DND-41 (cell line): ENCODE data around the gene PTPRN2.

Experiments
- ATAC-seq: fragments of 200-7000 bp; cut with Tn5 transposase; 3 replicates; pipeline ENCODE4 v1.9.1; 2021; ENCODE audit warnings: low read depth; ENCODE audit not compliant: insufficient read depth
- DNase-seq: peaks from one replicate; pipeline ENCODE4 v3.0.0-alpha.2; 2020
- H2AFZ ChIP-seq: 2 replicates; pipeline ENCODE4 v1.6.0; 2012; ENCODE audit warnings: low read depth, low read length
- H3K27ac ChIP-seq: 2 replicates; pipeline ENCODE4 v1.5.1; 2012; ENCODE audit warnings: low read length, inconsistent platforms
- H3K27me3 ChIP-seq: fragments of 200-600 bp; sonication (generic); 2 replicates; pipeline ENCODE4 v1.6.0; 2012; ENCODE audit warnings: low read length, mild to moderate bottlenecking, inconsistent platforms; ENCODE audit not compliant: insufficient read depth, poor library complexity
- H3K36me3 ChIP-seq: 2 replicates; pipeline ENCODE4 v1.5.1; 2012; ENCODE audit warnings: low read length, inconsistent platforms; ENCODE audit not compliant: insufficient read depth
- H3K4me1 ChIP-seq: 2 replicates; pipeline ENCODE4 v1.5.1; 2012; ENCODE audit warnings: mild to moderate bottlenecking, low read length; ENCODE audit not compliant: insufficient read depth
- H3K4me2 ChIP-seq: 2 replicates; pipeline ENCODE4 v1.6.0; 2012; ENCODE audit warnings: mild to moderate bottlenecking, moderate library complexity, low read length, inconsistent platforms; ENCODE audit not compliant: insufficient read depth
- H3K4me3 ChIP-seq, 2 experiments: fragments of 200-600 bp in 1 of 2; shearing (Covaris generic) in 1 of 2; 2 replicates each; pipeline ENCODE4 v1.5.1; 2012 to 2016; ENCODE audit warnings: inconsistent platforms in 2 of 2, low read length in 2 of 2, mild to moderate bottlenecking in 2 of 2, low read depth in 1 of 2, moderate library complexity in 1 of 2
- H3K79me2 ChIP-seq: 2 replicates; pipeline ENCODE4 v1.6.0; 2012; ENCODE audit warnings: low read length, inconsistent platforms; ENCODE audit not compliant: insufficient read depth
- H3K9ac ChIP-seq: 2 replicates; pipeline ENCODE4 v1.6.0; 2012; ENCODE audit warnings: low read depth, mild to moderate bottlenecking, inconsistent platforms, low read length, moderate library complexity
- H3K9me3 ChIP-seq: 2 replicates; pipeline ENCODE4 v1.5.1; 2012; ENCODE audit warnings: low read length, moderate library complexity, mild to moderate bottlenecking, inconsistent platforms; ENCODE audit not compliant: insufficient read depth, severe bottlenecking
- H4K20me1 ChIP-seq: 2 replicates; pipeline ENCODE4 v1.6.0; 2012; ENCODE audit warnings: low read length; ENCODE audit not compliant: insufficient read depth
- EZH2 ChIP-seq: IDR thresholded peaks from 3 replicates; pipeline ENCODE4 v1.6.1; 2012; ENCODE audit warnings: borderline replicate concordance, low read depth, mild to moderate bottlenecking, moderate library complexity, low read length, inconsistent platforms; ENCODE audit not compliant: severe bottlenecking
- TF ChIP-seq, protein P1 (sequence below): IDR thresholded peaks from 2 replicates; pipeline ENCODE4 v1.5.1; 2012; ENCODE audit warnings: borderline replicate concordance, low read length, moderate library complexity, mild to moderate bottlenecking; ENCODE audit not compliant: poor library complexity, severe bottlenecking; ENCODE audit errors: extremely low read depth

The PTPRN2 gene

GRCh38 chr7:158080899-158081445, 506.7 kb downstream of the PTPRN2 start:
- Histone ChIP-seq H3K4me3 (no peak overlapping the region), H3K4me1 (no peaks in the 10 kb centered on the region), H3K4me2 (no peak overlapping the region), H3K79me2 (no peaks in the 10 kb centered on the region), H3K9me3 (no peaks in the 10 kb centered on the region), H3K36me3 (no peaks in the 10 kb centered on the region), H4K20me1 (0 out of 2 replicates have a peak, but pooled peaks cover 6% of the 10 kb centered on the region), H3K27ac (no peak overlapping the region), H2AFZ (no peak overlapping the region), H3K27me3 (no peaks in the 10 kb centered on the region), H3K9ac (no peak overlapping the region)
- DNase-seq: no peak
- no peak for TF ChIP-seq EZH2
- TF ChIP-seq, protein P1, sequence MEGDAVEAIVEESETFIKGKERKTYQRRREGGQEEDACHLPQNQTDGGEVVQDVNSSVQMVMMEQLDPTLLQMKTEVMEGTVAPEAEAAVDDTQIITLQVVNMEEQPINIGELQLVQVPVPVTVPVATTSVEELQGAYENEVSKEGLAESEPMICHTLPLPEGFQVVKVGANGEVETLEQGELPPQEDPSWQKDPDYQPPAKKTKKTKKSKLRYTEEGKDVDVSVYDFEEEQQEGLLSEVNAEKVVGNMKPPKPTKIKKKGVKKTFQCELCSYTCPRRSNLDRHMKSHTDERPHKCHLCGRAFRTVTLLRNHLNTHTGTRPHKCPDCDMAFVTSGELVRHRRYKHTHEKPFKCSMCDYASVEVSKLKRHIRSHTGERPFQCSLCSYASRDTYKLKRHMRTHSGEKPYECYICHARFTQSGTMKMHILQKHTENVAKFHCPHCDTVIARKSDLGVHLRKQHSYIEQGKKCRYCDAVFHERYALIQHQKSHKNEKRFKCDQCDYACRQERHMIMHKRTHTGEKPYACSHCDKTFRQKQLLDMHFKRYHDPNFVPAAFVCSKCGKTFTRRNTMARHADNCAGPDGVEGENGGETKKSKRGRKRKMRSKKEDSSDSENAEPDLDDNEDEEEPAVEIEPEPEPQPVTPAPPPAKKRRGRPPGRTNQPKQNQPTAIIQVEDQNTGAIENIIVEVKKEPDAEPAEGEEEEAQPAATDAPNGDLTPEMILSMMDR: no peak
- ATAC-seq: no peak

DNA sequence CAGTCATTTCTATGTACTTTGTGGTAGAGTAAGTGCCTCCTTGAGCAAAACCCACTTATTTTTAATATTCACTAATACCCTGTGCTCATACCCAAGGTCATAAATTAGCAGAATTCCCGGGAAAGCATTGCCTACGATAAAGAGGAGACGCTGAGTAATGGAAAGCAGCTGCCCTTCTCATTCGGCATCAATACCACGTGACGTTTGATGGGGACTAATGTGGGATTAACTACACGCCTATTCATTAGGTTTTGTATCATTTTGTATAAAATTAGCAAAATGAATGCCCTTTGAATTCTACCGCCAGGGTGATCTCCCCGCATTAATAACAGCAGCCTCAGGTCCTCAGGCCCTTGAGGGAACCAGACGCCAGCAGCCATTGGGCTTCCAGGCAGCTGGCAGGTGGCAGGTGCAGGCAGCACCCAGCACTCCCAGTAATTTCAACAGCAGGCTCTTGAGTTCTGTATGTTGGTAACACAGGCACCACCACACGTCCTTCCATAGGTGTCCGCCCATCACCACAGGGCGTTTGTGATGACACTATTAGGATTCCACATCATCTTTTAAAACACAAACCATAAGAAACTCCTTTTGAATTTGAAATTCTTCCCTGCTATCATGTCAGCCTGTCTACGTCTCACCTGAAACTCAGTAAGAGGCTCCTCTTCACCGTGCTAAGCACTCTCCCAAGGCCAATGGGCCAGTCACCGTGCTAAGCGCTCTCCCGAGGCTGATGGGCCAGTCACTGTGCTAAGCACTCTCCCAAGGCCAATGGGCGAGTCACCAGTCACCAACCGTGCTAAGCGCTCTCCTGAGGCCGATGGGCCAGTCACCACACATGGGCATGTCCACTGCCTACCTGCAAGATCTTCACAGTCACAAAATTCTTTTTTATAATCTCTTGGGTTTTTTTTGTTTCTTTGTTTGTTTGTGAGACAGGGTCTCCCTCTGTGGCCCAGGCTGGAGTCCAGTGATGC, 509.4 kb downstream of the PTPRN2 start:
- H3K79me2 ChIP-seq: no peaks in the 10 kb centered on the region
- no peaks in the 10 kb centered on the region for H3K9me3 ChIP-seq
- TF ChIP-seq, protein P1: no peak
- no peak for TF ChIP-seq EZH2
- DNase-seq (no peak), ATAC-seq (no peak)
- H2AFZ ChIP-seq: no peak overlapping the region
- no peak overlapping the region for H3K4me2 ChIP-seq
- no peaks in the 10 kb centered on the region for H3K27me3 ChIP-seq
- no peaks in the 10 kb centered on the region for H3K36me3 ChIP-seq
- no peaks in the 10 kb centered on the region for H3K4me1 ChIP-seq
- no peak overlapping the region for H3K27ac ChIP-seq
- 0 out of 2 replicates have a peak, but pooled peaks cover 6% of the 10 kb centered on the region for H4K20me1 ChIP-seq
- no peak overlapping the region for H3K4me3 ChIP-seq
- H3K9ac ChIP-seq: no peak overlapping the region

DNA sequence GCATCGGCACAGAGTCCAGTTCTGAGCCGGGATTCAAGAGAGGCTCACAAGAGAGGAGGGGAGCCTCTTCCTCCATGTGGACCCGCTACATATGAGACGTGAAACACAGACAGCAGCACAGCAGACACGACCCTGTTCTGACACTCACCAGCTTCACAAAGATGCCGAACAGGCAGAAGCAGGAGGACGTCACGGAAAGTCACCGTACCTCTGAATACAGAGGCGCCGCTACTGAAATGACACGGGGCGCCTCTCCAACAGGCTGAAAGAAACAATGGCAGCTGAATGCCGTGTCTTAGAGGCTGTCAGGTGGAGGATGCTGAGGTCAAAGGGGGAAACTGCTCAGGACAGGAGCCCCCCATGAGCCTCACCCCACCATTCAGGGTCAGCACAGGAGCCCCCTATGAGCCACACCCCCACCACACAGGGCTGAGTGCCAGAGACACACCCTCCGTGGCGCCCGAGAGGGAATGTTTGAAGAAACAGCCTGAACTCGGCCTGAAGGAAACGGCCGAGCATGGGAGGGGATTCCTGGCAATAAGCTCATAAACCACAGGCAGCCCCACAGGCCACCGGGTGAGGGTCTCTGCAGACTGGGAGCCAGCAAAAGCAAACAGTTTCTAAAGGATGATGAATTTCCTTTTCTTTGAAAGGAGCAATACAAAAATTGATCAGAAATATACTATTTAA, 510.3 kb downstream of the PTPRN2 start:
- Histone ChIP-seq H3K9ac (no peak overlapping the region), H3K4me3 (no peak overlapping the region), H3K9me3 (no peaks in the 10 kb centered on the region), H4K20me1 (0 out of 2 replicates have a peak, but pooled peaks cover 6% of the 10 kb centered on the region), H3K79me2 (no peaks in the 10 kb centered on the region), H3K4me2 (no peak overlapping the region), H3K27ac (no peak overlapping the region), H3K36me3 (no peaks in the 10 kb centered on the region), H3K27me3 (no peaks in the 10 kb centered on the region), H2AFZ (no peak overlapping the region), H3K4me1 (no peaks in the 10 kb centered on the region)
- no peak for TF ChIP-seq EZH2
- TF ChIP-seq, protein P1: no peak
- no peak for DNase-seq
- no peak for ATAC-seq
